Tibial nerve (tissue), 4 donors: ENCODE measurements around the gene NCR3LG1. TPM values are rescaled to one million over a fixed set of nuclear protein-coding genes. Genes with fewer than 3 reads are reported as not detected.

ENCODE experiments used
- DNase-seq, 2 donors: peaks; one replicate each; pipeline ENCODE4 v3.0.0-alpha.2; 2019; ENCODE audit warnings: low spot score in 2 of 2
- H3K27ac ChIP-seq, 4 donors: fragments of 200-600 bp; sonication (generic) in 3 of 4; one replicate each; pipeline ENCODE4 v1.5.1; 2017 to 2019; ENCODE audit warnings: mild to moderate bottlenecking in 1 of 4
- H3K27me3 ChIP-seq, 2 donors: fragments of 200-600 bp; sonication (generic) in 1 of 2; one replicate each; pipeline versions ENCODE4 v1.5.1 to v1.6.0; 2017 to 2019
- H3K36me3 ChIP-seq, 3 donors: fragments of 200-600 bp; sonication (generic); one replicate each; pipeline ENCODE4 v1.5.1; 2018 to 2019
- H3K4me1 ChIP-seq, 4 donors: fragments of 200-600 bp; sonication (generic) in 3 of 4; one replicate each; pipeline ENCODE4 v1.5.1; 2017 to 2019
- H3K4me3 ChIP-seq, 4 donors: fragments of 200-600 bp; sonication (generic) in 3 of 4; one replicate each; pipeline ENCODE4 v1.5.1; 2017 to 2019; ENCODE audit warnings: mild to moderate bottlenecking in 1 of 4, moderate library complexity in 1 of 4
- H3K9me3 ChIP-seq, 4 donors: fragments of 200-600 bp; sonication (generic) in 3 of 4; one replicate each; pipeline ENCODE4 v1.5.1; 2017 to 2019
- EP300 ChIP-seq, 2 donors: sonication (generic); formaldehyde crosslinking; IDR thresholded peaks; one replicate each; pipeline ENCODE4 v1.6.1; 2017; ENCODE audit warnings: antibody characterized with exemption in 2 of 2, mild to moderate bottlenecking in 1 of 2
- POLR2A ChIP-seq, 2 donors: fragments of 450-650 bp; IDR thresholded peaks; one replicate each; pipeline ENCODE4 v1.6.1; 2017; ENCODE audit warnings: antibody characterized with exemption in 2 of 2, mild to moderate bottlenecking in 2 of 2, moderate library complexity in 2 of 2
- WGBS, 2 donors: methylation state at CpG; one replicate each; pipeline ENCODE4 v1.1.5; 2018; 5-methylcytosine and 5-hydroxymethylcytosine counted together
- total RNA-seq, 4 donors: library from RNA; depleted of rRNA; stranded (reverse); fragments of >200 nt; gene quantifications; one replicate each; pipeline ENCODE4 v1.1.0, GENCODE V29; 2016
- TF ChIP-seq, protein P1 (sequence below), 5 experiments: fragments of 200-600 bp in 3 of 5; fragments of 450-650 bp in 2 of 5; sonication (generic) in 3 of 5; IDR thresholded peaks; one replicate each; pipeline ENCODE4 v1.5.1; 2016 to 2019; ENCODE audit warnings: antibody characterized with exemption in 5 of 5, mild to moderate bottlenecking in 3 of 5, moderate library complexity in 2 of 5

NCR3LG1 gene
- total RNA-seq, 4 donors from 2014 or later, result 1.0 to 2.2 (median 2.0) TPM

- Histone ChIP-seq H3K36me3 (peaks cover 0 to 94% (median 0%) of the 10 kb centered on the region in 3 donors), H3K4me1 (no peaks in the 10 kb centered on the region), H3K9me3 (peaks cover 0 to 65% (median 15%) of the 10 kb centered on the region in 4 donors), H3K27me3 (peaks cover 0 to 3% of the 10 kb centered on the region in 2 donors), H3K27ac (no peak overlapping the region), H3K4me3 (no peak overlapping the region)
- no peak for DNase-seq
- 83 to 87% methylated on average over 2 of the region's 2 CpGs for WGBS, 2 donors
- TF ChIP-seq POLR2A (IDR thresholded peaks at IDR 0.05) (no peak), EP300 (IDR thresholded peaks at IDR 0.05) (no peak)
- TF ChIP-seq, protein P1, sequence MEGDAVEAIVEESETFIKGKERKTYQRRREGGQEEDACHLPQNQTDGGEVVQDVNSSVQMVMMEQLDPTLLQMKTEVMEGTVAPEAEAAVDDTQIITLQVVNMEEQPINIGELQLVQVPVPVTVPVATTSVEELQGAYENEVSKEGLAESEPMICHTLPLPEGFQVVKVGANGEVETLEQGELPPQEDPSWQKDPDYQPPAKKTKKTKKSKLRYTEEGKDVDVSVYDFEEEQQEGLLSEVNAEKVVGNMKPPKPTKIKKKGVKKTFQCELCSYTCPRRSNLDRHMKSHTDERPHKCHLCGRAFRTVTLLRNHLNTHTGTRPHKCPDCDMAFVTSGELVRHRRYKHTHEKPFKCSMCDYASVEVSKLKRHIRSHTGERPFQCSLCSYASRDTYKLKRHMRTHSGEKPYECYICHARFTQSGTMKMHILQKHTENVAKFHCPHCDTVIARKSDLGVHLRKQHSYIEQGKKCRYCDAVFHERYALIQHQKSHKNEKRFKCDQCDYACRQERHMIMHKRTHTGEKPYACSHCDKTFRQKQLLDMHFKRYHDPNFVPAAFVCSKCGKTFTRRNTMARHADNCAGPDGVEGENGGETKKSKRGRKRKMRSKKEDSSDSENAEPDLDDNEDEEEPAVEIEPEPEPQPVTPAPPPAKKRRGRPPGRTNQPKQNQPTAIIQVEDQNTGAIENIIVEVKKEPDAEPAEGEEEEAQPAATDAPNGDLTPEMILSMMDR (IDR thresholded peaks at IDR 0.05), result no peak
Observed at GRCh38 chr11:17369684-17370243, 18.2 kb downstream of the NCR3LG1 start.

GRCh38 chr11:17371614-17372013, 20.0 kb downstream of the NCR3LG1 start:
- H3K9me3 ChIP-seq, result peaks cover 0 to 81% (median 15%) of the 10 kb centered on the region in 4 donors
- H3K4me1 ChIP-seq, result no peaks in the 10 kb centered on the region
- peaks cover 0 to 3% of the 10 kb centered on the region in 2 donors for H3K27me3 ChIP-seq
- no peak for DNase-seq
- H3K27ac ChIP-seq, result no peak overlapping the region
- peaks cover 0 to 98% (median 0%) of the 10 kb centered on the region in 3 donors for H3K36me3 ChIP-seq
- no peak for TF ChIP-seq POLR2A (IDR thresholded peaks at IDR 0.05)
- TF ChIP-seq, protein P1 (IDR thresholded peaks at IDR 0.05), result no peak
- no peak for TF ChIP-seq EP300 (IDR thresholded peaks at IDR 0.05)
- no peak overlapping the region for H3K4me3 ChIP-seq
- WGBS, 2 donors, result 60 to 77% methylated on average over 3 of the region's 3 CpGs

GRCh38 chr11:17375547-17375946, 23.9 kb downstream of the NCR3LG1 start:
- Histone ChIP-seq H3K4me1 (no peaks in the 10 kb centered on the region), H3K36me3 (peaks cover 0 to 80% (median 0%) of the 10 kb centered on the region in 3 donors), H3K27ac (no peak overlapping the region), H3K4me3 (no peak overlapping the region), H3K9me3 (peaks cover 0 to 72% (median 13%) of the 10 kb centered on the region in 4 donors), H3K27me3 (peaks cover 0 to 3% of the 10 kb centered on the region in 2 donors)
- TF ChIP-seq, protein P1 (IDR thresholded peaks at IDR 0.05), result no peak
- TF ChIP-seq POLR2A (IDR thresholded peaks at IDR 0.05) (no peak), EP300 (IDR thresholded peaks at IDR 0.05) (no peak)
- WGBS, 2 donors, result 78 to 85% methylated on average over 5 of the region's 5 CpGs
- no peak for DNase-seq

GRCh38 chr11:17376493-17376892, 24.9 kb downstream of the NCR3LG1 start:
- TF ChIP-seq, protein P1 (IDR thresholded peaks at IDR 0.05), result no peak
- no peak for TF ChIP-seq POLR2A (IDR thresholded peaks at IDR 0.05)
- TF ChIP-seq EP300 (IDR thresholded peaks at IDR 0.05), result no peak
- Histone ChIP-seq H3K4me3 (no peak overlapping the region), H3K36me3 (peaks cover 0 to 70% (median 0%) of the 10 kb centered on the region in 3 donors), H3K27ac (no peak overlapping the region), H3K27me3 (peaks cover 0 to 3% of the 10 kb centered on the region in 2 donors), H3K4me1 (no peaks in the 10 kb centered on the region), H3K9me3 (peaks cover 0 to 63% (median 10%) of the 10 kb centered on the region in 4 donors)
- 69 to 71% methylated on average over 3 of the region's 3 CpGs for WGBS, 2 donors
- DNase-seq, result no peak

DNA sequence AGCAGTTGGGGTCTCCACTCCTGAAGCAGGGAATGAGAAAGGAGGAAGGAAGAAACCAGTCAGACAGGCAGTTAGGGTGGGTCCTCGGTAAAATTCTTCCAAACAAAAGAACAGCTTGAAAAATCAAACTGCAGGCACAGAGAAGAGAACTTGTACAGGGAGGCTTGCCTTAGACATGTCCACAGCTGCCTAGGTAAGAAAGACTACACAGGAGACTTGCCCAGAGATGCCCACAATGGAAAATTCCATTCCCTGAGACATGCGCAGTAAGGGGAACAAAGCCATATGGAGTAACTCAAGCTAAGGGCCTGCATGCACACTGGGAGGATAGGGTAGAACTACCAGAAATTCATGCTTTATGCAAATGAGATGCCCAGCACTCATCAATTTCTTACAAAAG, 27.1 kb downstream of the NCR3LG1 start:
- H3K36me3 ChIP-seq, result peaks cover 0 to 49% (median 0%) of the 10 kb centered on the region in 3 donors
- H3K27ac ChIP-seq, result no peak overlapping the region
- H3K27me3 ChIP-seq, result peaks cover 0 to 3% of the 10 kb centered on the region in 2 donors
- no peak overlapping the region for H3K4me3 ChIP-seq
- no peak for TF ChIP-seq POLR2A (IDR thresholded peaks at IDR 0.05)
- no peak for TF ChIP-seq EP300 (IDR thresholded peaks at IDR 0.05)
- TF ChIP-seq, protein P1 (IDR thresholded peaks at IDR 0.05), result no peak
- no peak for DNase-seq
- H3K4me1 ChIP-seq, result no peaks in the 10 kb centered on the region
- peaks cover 0 to 41% (median 0%) of the 10 kb centered on the region in 4 donors for H3K9me3 ChIP-seq
- 63 to 78% methylated on average over 2 of the region's 2 CpGs for WGBS, 2 donors
